Astrocyte (in vitro differentiated cells and primary cell): ENCODE results near the gene ATP5F1B.

Source experiments
- CTCF ChIP-seq: IDR thresholded peaks from 2 replicates; pipeline ENCODE4 v1.5.1; 2011; ENCODE audit warnings: low read depth, mild to moderate bottlenecking, inconsistent platforms, low read length, moderate library complexity; ENCODE audit not compliant: insufficient read depth
- EZH2 ChIP-seq: IDR thresholded peaks from 2 replicates; pipeline ENCODE4 v1.6.1; 2012; ENCODE audit warnings: mild to moderate bottlenecking, low read length, inconsistent platforms; ENCODE audit not compliant: insufficient read depth

DNA sequence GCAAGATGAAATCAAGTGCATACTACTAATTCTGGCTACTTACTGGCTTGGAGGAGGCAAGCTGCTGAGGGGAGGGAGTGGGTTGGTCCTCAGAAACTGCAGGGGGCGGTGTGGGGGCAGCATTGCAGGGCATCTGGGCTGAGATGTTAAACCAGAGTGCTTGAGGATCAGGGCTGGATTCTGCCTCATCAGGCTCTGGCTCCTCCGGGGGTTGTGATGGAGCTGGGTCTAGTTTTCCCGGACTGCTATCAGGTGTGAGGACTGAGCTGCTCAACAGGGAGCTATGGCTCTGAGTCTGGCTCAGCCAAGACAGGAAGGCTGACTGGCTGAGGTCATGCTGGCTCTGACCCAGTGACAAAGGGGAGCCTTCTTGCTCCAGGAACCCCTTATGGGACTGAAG is 44.3 kb downstream of the ATP5F1B start:
- no peak for TF ChIP-seq EZH2
- no peak for TF ChIP-seq CTCF
